ENCODE results near the gene MRPL1.

The MRPL1 gene

GRCh38 chr4:77862478-77863216, at the start of gene MRPL1:
Gene MRPL1, plus strand, starts transcription at chr4:77862830. Its CDS starts 19 bp downstream, at chr4:77862849.
- peak; percentile 97 to 98 for DNase-seq (ENCODE audit: low read depth in 2 of 2)
- TF ChIP-seq CTCF (IDR thresholded peaks at IDR 0.05; ENCODE audit: low read depth, low read length): no peak
- peak within 1 kb of the TSS; percentile 82 to 86 for H3K4me3 ChIP-seq (replicated peaks in 1 of 2; ENCODE audit: low read depth in 2 of 2, low read length in 2 of 2)

GRCh38 chr4:77815636-77816035, 47.0 kb upstream of the MRPL1 start:
- no peak for DNase-seq (ENCODE audit: low read depth in 2 of 2)
- TF ChIP-seq CTCF (IDR thresholded peaks at IDR 0.05; ENCODE audit: low read depth, low read length): no peak
- no peak overlapping the region for H3K4me3 ChIP-seq (replicated peaks in 1 of 2; ENCODE audit: low read depth in 2 of 2, low read length in 2 of 2)

GRCh38 chr4:77816546-77816945, 46.1 kb upstream of the MRPL1 start:
- TF ChIP-seq CTCF (IDR thresholded peaks at IDR 0.05; ENCODE audit: low read depth, low read length): no peak
- DNase-seq (ENCODE audit: low read depth in 2 of 2): no peak
- no peak overlapping the region for H3K4me3 ChIP-seq (replicated peaks in 1 of 2; ENCODE audit: low read depth in 2 of 2, low read length in 2 of 2)

- peak overlapping the region; percentile 69 to 84 for H3K4me3 ChIP-seq (replicated peaks in 1 of 2; ENCODE audit: low read depth in 2 of 2, low read length in 2 of 2)
- TF ChIP-seq CTCF (IDR thresholded peaks at IDR 0.05; ENCODE audit: low read depth, low read length): no peak
- DNase-seq (ENCODE audit: low read depth in 2 of 2): peak in 1 of 2 donors; percentile 3
Observed at GRCh38 chr4:77817304-77818072, 45.1 kb upstream of the MRPL1 start.

- peak; percentile 87 for DNase-seq (ENCODE audit: low read depth in 2 of 2)
- peak; percentile 58 for TF ChIP-seq CTCF (IDR thresholded peaks at IDR 0.05; ENCODE audit: low read depth, low read length)
- H3K4me3 ChIP-seq (replicated peaks in 1 of 2; ENCODE audit: low read depth in 2 of 2, low read length in 2 of 2): peak overlapping the region; percentile 69 to 84
Observed at GRCh38 chr4:77818073-77818601, 44.5 kb upstream of the MRPL1 start.

GRCh38 chr4:77818602-77819403, 43.8 kb upstream of the MRPL1 start, which contains the start of gene CNOT6L:
Gene CNOT6L, minus strand, starts transcription at chr4:77819368. Its CDS starts 60 bp downstream, at chr4:77819308.
- DNase-seq (ENCODE audit: low read depth in 2 of 2): peak; percentile 75 to 84
- no peak for TF ChIP-seq CTCF (IDR thresholded peaks at IDR 0.05; ENCODE audit: low read depth, low read length)
- H3K4me3 ChIP-seq (replicated peaks in 1 of 2; ENCODE audit: low read depth in 2 of 2, low read length in 2 of 2): peak within 1 kb of the TSS; percentile 84 to 98

Measured in cardiac fibroblast (primary cell).